ENCODE measurements around the gene VCPKMT.

DNA sequence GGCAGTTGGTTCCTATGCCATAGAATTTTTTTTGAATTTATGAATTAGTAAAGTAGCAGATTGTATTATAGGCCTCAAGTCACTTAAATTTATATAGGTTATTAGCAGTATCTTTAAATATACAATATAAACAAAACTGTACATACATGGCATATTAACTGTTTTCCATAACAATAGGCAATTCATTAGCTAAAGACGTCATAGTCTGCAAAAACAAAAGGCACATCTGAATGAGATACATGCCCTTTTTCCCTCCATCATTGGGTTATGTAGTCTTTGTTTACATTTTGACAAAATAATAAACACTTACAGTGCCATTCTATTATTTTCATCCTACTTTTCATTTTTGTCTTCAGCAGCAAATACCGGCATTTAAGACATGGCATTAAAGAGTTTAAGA is 1.1 kb upstream of the VCPKMT start:
- TF ChIP-seq GATA2 (IDR thresholded peaks at IDR 0.05; ENCODE audit: low read depth, low read length): no peak
- TF ChIP-seq GATA3 (IDR thresholded peaks at IDR 0.05; ENCODE audit: low read depth, low read length): no peak
